ENCODE measurements around the gene EML6. TPM values are rescaled to one million over a fixed set of nuclear protein-coding genes. Genes with fewer than 3 reads are reported as not detected.

EML6 gene
- total and polyA plus RNA-seq, 2 of the 8 experiments (the other 6 are each of a cell fraction or from before 2014, with no cell fraction given) = 1.2 to 1.6 TPM

DNA sequence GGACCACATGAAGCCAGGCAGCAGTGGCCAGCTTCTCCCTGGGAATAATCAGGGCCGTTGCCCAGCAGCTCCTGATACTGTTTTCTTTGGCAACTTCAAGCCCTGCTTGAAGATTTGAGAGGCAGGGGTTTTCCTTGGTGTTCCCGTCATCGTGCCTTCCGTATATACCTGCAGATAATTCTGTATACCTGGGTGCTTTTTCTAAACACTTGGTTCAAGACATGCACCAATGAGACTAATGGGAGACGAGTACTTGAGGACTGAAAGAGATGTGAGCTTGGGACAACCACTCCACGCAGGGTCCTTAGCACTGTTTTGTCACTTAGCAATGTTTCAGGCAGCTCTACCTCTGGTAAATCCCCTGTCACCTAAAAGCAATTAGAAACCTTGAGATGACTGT lies 208.0 kb downstream of the EML6 start:
- Histone ChIP-seq H3K79me1 (ENCODE audit: low read depth, low read length) (no peaks in the 10 kb centered on the region), H3K4ac (replicated peaks; ENCODE audit: insufficient read length, low read depth, low read length) (no peak overlapping the region), H2BK120ac (replicated peaks; ENCODE audit: low read depth, low read length) (no peak overlapping the region), H4K8ac (ENCODE audit: extremely low read depth, insufficient read depth, low read length) (no peak overlapping the region), H4K20me1 (replicated peaks in 1 of 2; ENCODE audit: control insufficient read depth in 1 of 2, insufficient read depth in 2 of 2, low read length in 2 of 2) (no peaks in the 10 kb centered on the region), H4K5ac (ENCODE audit: insufficient read length, low read depth, low read length) (no peak overlapping the region), H2BK5ac (ENCODE audit: low read depth, low read length) (no peak overlapping the region), H3K9ac (replicated peaks in 1 of 4; ENCODE audit: extremely low read depth in 1 of 4, low read depth in 3 of 4, low read length in 3 of 4) (no peak overlapping the region), H3K14ac (ENCODE audit: insufficient read length) (no peak overlapping the region), H4K91ac (replicated peaks; ENCODE audit: insufficient read length, low read length) (no peak overlapping the region), H3K79me2 (ENCODE audit: control insufficient read depth in 1 of 2, insufficient read depth in 2 of 2, low read length in 2 of 2) (no peaks in the 10 kb centered on the region), H3K27me3 (replicated peaks in 1 of 4; ENCODE audit: control insufficient read depth in 3 of 4, extremely low read depth in 1 of 4, insufficient read depth in 3 of 4, low read length in 3 of 4) (no peaks in the 10 kb centered on the region), H3K4me1 (replicated peaks in 1 of 4; ENCODE audit: control insufficient read depth in 3 of 4, insufficient read depth in 4 of 4, low read length in 3 of 4) (no peaks in the 10 kb centered on the region), H3K9me3 (ENCODE audit: insufficient read depth in 2 of 2, low read depth in 1 of 2, low read length in 1 of 2) (no peaks in the 10 kb centered on the region), H2AK5ac (ENCODE audit: low read depth, low read length) (no peak overlapping the region), H2BK20ac (ENCODE audit: low read length) (no peak overlapping the region), H3K4me3 (ENCODE audit: extremely low read depth in 1 of 4, insufficient read depth in 2 of 4, low read depth in 3 of 4, low read length in 4 of 4) (no peak overlapping the region), H3K27ac (ENCODE audit: low read depth, low read length) (no peak overlapping the region), H3K23me2 (ENCODE audit: low read depth, low read length) (no peaks in the 10 kb centered on the region; the same call in 1 of the 2 replicates), H2BK12ac (ENCODE audit: low read depth, low read length) (no peak overlapping the region), H2BK15ac (ENCODE audit: low read length) (no peak overlapping the region), H3K23ac (ENCODE audit: insufficient read length) (no peak overlapping the region), H3K18ac (ENCODE audit: extremely low read depth, low read length) (no peak overlapping the region), H3K36me3 (ENCODE audit: control insufficient read depth in 2 of 4, insufficient read depth in 4 of 4, low read length in 3 of 4) (no peaks in the 10 kb centered on the region), H2AFZ (ENCODE audit: low read length) (no peak overlapping the region), H3K56ac (replicated peaks; ENCODE audit: insufficient read length, low read depth, low read length) (no peak overlapping the region), H3K4me2 (ENCODE audit: insufficient read depth in 1 of 2, low read depth in 2 of 2, low read length in 2 of 2) (no peak overlapping the region)
- DNase-seq (ENCODE audit: low read depth in 1 of 2, low spot score in 2 of 2) (no peak), FAIRE-seq (no peak)
- 94% methylated on average over 6 of the region's 6 CpGs; no CpG with 5 or more reads in 1 of the 2 experiments for WGBS, 2 experiments (ENCODE audit: extremely low coverage in 1 of 2, insufficient coverage in 1 of 2, insufficient read length in 1 of 2, insufficient replicate concordance in 2 of 2, low coverage in 1 of 2, low lambda C conversion rate in 2 of 2, missing lambda C conversion rate in 1 of 2)
- ChIA-PET POLR2A (ENCODE audit: partially characterized antibody) (no interaction called here), CTCF (ENCODE audit: partially characterized antibody) (interaction anchor here (1.0 kb wide), 1 partner anchor 37 kb away, joined by 3 read pairs; no protein-coding TSS in a partner anchor)
- TF ChIP-seq RXRA (IDR thresholded peaks at IDR 0.05; ENCODE audit: insufficient read depth, low read depth, low read length) (no peak), SP1 (IDR thresholded peaks at IDR 0.05; ENCODE audit: low read depth, low read length) (no peak)
